Uterus (tissue), 4 donors: ENCODE measurements around the gene CCNB2. TPM values are rescaled to one million over a fixed set of nuclear protein-coding genes. Genes with fewer than 3 reads are reported as not detected.

Experiments
- DNase-seq, 2 donors: peaks; one replicate each; pipeline ENCODE4 v3.0.0-alpha.2; 2019 to 2020
- H3K27ac ChIP-seq, 2 donors: fragments of 200-600 bp; sonication (generic); 1 replicate in 1 of 2; 2 replicates in 1 of 2; pipeline ENCODE4 v1.5.1; 2016 to 2018
- H3K27me3 ChIP-seq, 2 donors: fragments of 200-600 bp; sonication (generic); one replicate each; pipeline ENCODE4 v1.5.1; 2018 to 2019; ENCODE audit warnings: control low read depth in 1 of 2
- H3K36me3 ChIP-seq, 2 donors: fragments of 200-600 bp; sonication (generic); one replicate each; pipeline ENCODE4 v1.5.1; 2019; ENCODE audit warnings: control low read depth in 1 of 2
- H3K4me1 ChIP-seq, 2 donors: fragments of 200-600 bp; sonication (generic); one replicate each; pipeline ENCODE4 v1.5.1; 2018 to 2019; ENCODE audit warnings: control low read depth in 1 of 2
- H3K4me3 ChIP-seq, 2 donors: fragments of 200-600 bp; sonication (generic); 1 replicate in 1 of 2; 2 replicates in 1 of 2; pipeline ENCODE4 v1.5.1; 2018 to 2019; ENCODE audit warnings: mild to moderate bottlenecking in 1 of 2
- H3K9me3 ChIP-seq, 2 donors: fragments of 200-600 bp; sonication (generic); one replicate each; pipeline ENCODE4 v1.5.1; 2019; ENCODE audit warnings: control low read depth in 1 of 2
- CTCF ChIP-seq, 4 experiments: fragments of 200-600 bp in 2 of 4; fragments of 450-650 bp in 2 of 4; sonication (generic) in 2 of 4; IDR thresholded peaks; one replicate each; pipeline ENCODE4 v1.5.1; 2016 to 2019; ENCODE audit warnings: antibody characterized with exemption in 4 of 4, mild to moderate bottlenecking in 2 of 4, moderate library complexity in 1 of 4
- POLR2A ChIP-seq, 2 donors: fragments of 450-650 bp; IDR thresholded peaks; one replicate each; pipeline ENCODE4 v1.6.1; 2016; ENCODE audit warnings: antibody characterized with exemption in 2 of 2, mild to moderate bottlenecking in 1 of 2, moderate library complexity in 1 of 2
- intact Hi-C: fragments of 100-400 bp; cut with DNase I; formaldehyde crosslinking; loops from one replicate; pipeline ENCODE4 v1.15.1; 2023; ENCODE audit warnings: low total_unique reads
- total RNA-seq, 4 donors: library from RNA; depleted of rRNA in 3 of 4; stranded (reverse); fragments of >200 nt in 3 of 4; gene quantifications; one replicate each; pipeline versions ENCODE4 v1.1.0 to v1.2.4, GENCODE V29; 2014 to 2023
- donor health status: DM: yes; HTN: yes; CAD: no.

Gene CCNB2
- total RNA-seq, 4 donors from 2014 or later = 1.5 to 21.8 TPM; not detected in 2

GRCh38 chr15:59074607-59075006 is 30.3 kb upstream of the CCNB2 start:
- H3K36me3 ChIP-seq = no peaks in the 10 kb centered on the region
- TF ChIP-seq CTCF (IDR thresholded peaks at IDR 0.05) = no peak
- no peak for TF ChIP-seq POLR2A (IDR thresholded peaks at IDR 0.05)
- no peak for DNase-seq

GRCh38 chr15:59087731-59088130 is 17.2 kb upstream of the CCNB2 start:
- Histone ChIP-seq H3K27me3 (no peaks in the 10 kb centered on the region), H3K27ac (no peak overlapping the region), H3K4me3 (no peak overlapping the region), H3K4me1 (no peaks in the 10 kb centered on the region), H3K36me3 (no peaks in the 10 kb centered on the region), H3K9me3 (no peaks in the 10 kb centered on the region)
- no peak for TF ChIP-seq POLR2A (IDR thresholded peaks at IDR 0.05)
- no peak for TF ChIP-seq CTCF (IDR thresholded peaks at IDR 0.05)
- intact Hi-C loops = no loop called here
- DNase-seq = no peak

More at GRCh38 chr15:59074607-59075006, 30.3 kb upstream of the CCNB2 start:
- H3K4me3 ChIP-seq = no peak overlapping the region
- H3K27ac ChIP-seq = no peak overlapping the region
- no peaks in the 10 kb centered on the region for H3K4me1 ChIP-seq
- peaks cover 0 to 4% of the 10 kb centered on the region in 2 donors for H3K9me3 ChIP-seq
- no peaks in the 10 kb centered on the region for H3K27me3 ChIP-seq
- intact Hi-C loops = no loop called here

GRCh38 chr15:59094077-59094476 is 10.9 kb upstream of the CCNB2 start:
- intact Hi-C loops = no loop called here
- Histone ChIP-seq H3K4me1 (no peaks in the 10 kb centered on the region), H3K36me3 (no peaks in the 10 kb centered on the region), H3K9me3 (no peaks in the 10 kb centered on the region), H3K27me3 (no peaks in the 10 kb centered on the region), H3K27ac (no peak overlapping the region), H3K4me3 (no peak overlapping the region)
- TF ChIP-seq POLR2A (IDR thresholded peaks at IDR 0.05) (no peak), CTCF (IDR thresholded peaks at IDR 0.05) (no peak)
- DNase-seq = no peak

GRCh38 chr15:59096429-59096828 is 8.5 kb upstream of the CCNB2 start:
- intact Hi-C loops = no loop called here

GRCh38 chr15:59099162-59099685 is 5.7 kb upstream of the CCNB2 start:
- Histone ChIP-seq H3K27me3 (no peaks in the 10 kb centered on the region), H3K36me3 (no peaks in the 10 kb centered on the region), H3K27ac (no peak overlapping the region), H3K4me3 (no peak overlapping the region), H3K4me1 (no peaks in the 10 kb centered on the region), H3K9me3 (no peaks in the 10 kb centered on the region)
- intact Hi-C loops = no loop called here
- DNase-seq = no peak
- TF ChIP-seq POLR2A (IDR thresholded peaks at IDR 0.05) (no peak), CTCF (IDR thresholded peaks at IDR 0.05) (no peak)

More at GRCh38 chr15:59096429-59096828, 8.5 kb upstream of the CCNB2 start:
- no peaks in the 10 kb centered on the region for H3K36me3 ChIP-seq
- no peaks in the 10 kb centered on the region for H3K4me1 ChIP-seq
- no peaks in the 10 kb centered on the region for H3K9me3 ChIP-seq
- H3K4me3 ChIP-seq = no peak overlapping the region
- no peak for DNase-seq
- TF ChIP-seq CTCF (IDR thresholded peaks at IDR 0.05) = no peak
- no peak for TF ChIP-seq POLR2A (IDR thresholded peaks at IDR 0.05)
- no peak overlapping the region for H3K27ac ChIP-seq
- no peaks in the 10 kb centered on the region for H3K27me3 ChIP-seq
